Esophagus squamous epithelium (tissue), 4 donors: ENCODE data around the gene GP1BB.

ENCODE experiments used
- POLR2A ChIP-seq, 4 donors: fragments of 450-650 bp; IDR thresholded peaks; one replicate each; pipeline ENCODE4 v1.6.1; 2017; ENCODE audit warnings: antibody characterized with exemption in 4 of 4, mild to moderate bottlenecking in 4 of 4, moderate library complexity in 3 of 4
- TF ChIP-seq, protein P1 (sequence below), 6 experiments: fragments of 450-650 bp in 4 of 6; fragments of 200-600 bp in 2 of 6; sonication (generic) in 2 of 6; IDR thresholded peaks; one replicate each; pipeline ENCODE4 v1.5.1; 2016 to 2019; ENCODE audit warnings: antibody characterized with exemption in 6 of 6, mild to moderate bottlenecking in 4 of 6, moderate library complexity in 4 of 6

DNA sequence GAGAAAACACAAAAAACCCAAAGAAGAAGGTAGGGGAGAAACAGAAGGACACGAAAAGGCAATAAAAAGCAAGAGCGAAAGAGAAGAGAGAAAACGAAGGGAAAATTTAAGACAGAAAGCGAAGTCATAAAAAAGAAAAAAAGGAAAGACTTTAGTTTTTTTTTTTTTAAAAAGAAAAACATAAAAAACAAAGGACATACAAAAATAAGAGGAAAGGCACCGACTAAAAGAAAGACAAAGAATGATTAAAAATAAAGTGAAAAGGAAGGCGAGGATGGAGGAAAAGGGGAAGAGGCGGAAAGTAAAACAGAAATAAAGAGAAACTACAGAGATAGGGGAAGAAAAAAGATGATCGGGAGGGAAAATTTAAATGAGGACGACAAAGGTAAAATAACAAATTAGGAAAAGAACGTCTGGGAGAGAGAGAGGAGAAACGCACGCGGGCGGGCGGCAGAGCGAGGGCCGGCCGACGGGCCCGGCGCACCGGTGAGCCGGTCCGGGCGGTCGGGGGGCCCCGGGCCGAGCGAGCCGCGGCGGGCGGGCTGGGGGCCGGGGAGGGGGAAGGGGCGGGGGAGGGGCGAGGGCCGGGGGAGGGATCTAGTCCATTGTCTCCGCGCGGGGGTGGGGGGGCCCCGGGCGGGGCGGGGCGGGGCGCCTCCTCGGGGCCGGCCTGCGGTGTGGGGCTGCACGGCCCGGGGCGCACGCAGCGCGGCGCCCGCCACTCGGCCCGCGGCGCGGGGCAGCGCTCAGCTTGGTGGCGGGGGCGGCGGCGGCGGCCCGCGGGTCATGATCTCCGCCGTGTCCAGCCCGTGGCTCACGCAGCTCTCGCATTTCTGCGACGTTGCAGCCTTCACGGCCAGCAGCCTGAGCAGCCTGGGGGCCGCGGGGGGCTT, 37.0 kb downstream of the GP1BB start, which contains the start of gene TBX1:
- TF ChIP-seq, protein P1, sequence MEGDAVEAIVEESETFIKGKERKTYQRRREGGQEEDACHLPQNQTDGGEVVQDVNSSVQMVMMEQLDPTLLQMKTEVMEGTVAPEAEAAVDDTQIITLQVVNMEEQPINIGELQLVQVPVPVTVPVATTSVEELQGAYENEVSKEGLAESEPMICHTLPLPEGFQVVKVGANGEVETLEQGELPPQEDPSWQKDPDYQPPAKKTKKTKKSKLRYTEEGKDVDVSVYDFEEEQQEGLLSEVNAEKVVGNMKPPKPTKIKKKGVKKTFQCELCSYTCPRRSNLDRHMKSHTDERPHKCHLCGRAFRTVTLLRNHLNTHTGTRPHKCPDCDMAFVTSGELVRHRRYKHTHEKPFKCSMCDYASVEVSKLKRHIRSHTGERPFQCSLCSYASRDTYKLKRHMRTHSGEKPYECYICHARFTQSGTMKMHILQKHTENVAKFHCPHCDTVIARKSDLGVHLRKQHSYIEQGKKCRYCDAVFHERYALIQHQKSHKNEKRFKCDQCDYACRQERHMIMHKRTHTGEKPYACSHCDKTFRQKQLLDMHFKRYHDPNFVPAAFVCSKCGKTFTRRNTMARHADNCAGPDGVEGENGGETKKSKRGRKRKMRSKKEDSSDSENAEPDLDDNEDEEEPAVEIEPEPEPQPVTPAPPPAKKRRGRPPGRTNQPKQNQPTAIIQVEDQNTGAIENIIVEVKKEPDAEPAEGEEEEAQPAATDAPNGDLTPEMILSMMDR (IDR thresholded peaks at IDR 0.05): no peak
- TF ChIP-seq POLR2A (IDR thresholded peaks at IDR 0.05): no peak
